Stimulated activated CD8-positive, alpha-beta memory T cell treated with anti-CD3 and anti-CD28 coated beads, Interleukin-12 subunit alpha, Interleukin-12 subunit beta, amount 100 ng/mL, for 24 hours (primary cell): ENCODE results near the gene TMEM107.

Experiments used
- DNase-seq: peaks from one replicate; pipeline ENCODE4 v3.0.0-alpha.2; 2020; ENCODE audit errors: extremely low read depth

Gene TMEM107

DNA sequence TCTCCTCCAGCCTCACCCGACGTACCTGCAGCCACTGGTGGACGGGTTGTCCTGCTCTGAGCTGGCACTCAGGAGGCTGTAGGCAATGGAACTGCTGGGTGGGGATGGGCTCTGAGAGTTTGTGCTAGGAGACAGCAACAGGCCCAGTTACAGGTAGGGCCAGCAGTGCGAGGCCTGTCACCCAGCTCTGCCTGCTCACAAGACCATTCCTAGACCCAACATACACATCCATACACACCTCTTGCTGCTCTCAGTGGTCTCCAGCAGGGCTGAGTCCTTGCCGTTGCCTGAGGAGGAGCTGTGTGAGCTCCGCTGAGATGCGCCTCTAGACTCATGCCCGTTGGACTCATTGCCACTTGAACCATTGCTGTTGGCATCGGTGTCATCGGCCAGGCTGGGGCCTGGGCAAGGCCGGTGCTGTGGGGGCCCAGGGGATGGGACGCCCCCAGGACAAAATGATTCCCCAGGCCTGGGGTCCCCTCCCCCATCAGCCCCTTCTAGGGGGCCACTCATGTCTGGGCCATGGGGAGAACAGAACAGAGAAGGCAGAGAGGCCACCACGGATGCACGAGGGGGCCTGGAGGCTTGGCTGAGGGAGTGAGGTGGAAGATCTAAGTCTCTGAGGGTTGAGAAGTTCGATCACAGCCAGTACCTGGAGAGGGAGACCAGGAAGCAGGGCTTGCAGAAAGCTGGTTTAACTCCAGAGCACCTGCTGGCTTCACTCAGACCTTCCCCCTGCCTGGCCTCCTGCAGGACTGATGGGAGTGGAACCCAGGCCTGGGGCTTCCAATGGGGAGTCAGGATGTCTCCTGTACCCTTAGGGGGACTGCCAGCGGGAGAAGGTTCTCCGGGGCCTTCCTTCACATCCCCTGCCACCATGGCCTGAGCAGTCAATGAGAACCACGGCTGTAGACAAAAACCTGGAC is 25.7 kb downstream of the TMEM107 start:
- no peak for DNase-seq

DNA sequence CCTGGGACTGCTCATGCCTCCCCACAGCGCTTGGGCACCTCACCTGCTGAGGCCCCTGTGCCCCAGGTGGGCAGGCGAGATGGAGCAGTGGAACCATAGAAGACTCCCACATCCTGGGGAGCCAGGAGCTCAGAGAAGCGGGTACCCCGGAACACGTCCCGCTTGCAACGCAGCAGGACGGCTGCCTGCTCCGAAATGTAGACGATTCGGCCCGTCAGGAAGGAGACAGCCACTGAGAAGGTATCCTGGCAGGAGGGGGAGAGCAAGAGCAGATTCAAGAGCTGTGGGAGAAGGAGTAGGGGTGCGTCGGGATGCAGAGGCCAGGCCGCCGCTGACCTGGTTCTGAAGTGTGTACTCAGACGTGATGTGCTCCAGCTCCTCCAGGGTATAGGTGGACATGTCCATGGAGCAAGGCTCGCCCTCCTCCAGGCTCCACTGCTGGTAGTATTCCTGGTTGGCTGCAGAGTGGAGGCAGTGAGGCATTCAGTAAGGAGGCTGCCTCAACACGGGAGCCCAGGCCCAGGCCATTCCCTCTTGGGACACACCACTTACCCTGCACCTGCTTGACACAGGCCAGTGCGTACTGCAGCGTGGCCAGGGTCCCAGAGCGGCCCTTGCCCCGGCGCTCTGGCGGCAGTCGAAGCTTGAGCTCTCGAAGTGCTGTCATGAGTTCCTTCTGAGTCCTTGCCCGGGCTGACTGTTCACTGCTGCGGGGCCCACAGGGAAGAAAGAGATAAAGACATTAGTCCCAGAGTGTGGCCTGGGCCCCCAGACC is 26.6 kb downstream of the TMEM107 start:
- DNase-seq: no peak

DNA sequence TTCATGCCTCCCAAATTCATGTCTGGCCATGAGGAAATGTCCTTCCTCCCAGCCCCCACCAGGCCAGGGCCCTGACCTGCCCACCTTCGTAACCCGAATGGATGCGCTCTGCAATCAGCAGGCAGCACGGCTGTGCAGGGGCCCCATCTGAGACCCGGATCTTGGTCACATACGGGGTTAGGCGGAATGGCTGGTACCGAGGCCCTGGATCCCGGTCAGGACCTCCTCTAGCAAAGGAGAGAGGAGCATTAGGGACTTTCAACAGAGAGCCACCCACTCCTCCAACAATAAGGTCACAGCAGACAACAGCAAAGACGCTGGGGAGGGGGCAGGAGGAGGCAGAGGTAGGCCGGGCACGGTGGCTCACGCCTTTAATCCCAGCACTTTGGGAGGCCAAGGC is 27.6 kb downstream of the TMEM107 start:
- DNase-seq: no peak

DNA sequence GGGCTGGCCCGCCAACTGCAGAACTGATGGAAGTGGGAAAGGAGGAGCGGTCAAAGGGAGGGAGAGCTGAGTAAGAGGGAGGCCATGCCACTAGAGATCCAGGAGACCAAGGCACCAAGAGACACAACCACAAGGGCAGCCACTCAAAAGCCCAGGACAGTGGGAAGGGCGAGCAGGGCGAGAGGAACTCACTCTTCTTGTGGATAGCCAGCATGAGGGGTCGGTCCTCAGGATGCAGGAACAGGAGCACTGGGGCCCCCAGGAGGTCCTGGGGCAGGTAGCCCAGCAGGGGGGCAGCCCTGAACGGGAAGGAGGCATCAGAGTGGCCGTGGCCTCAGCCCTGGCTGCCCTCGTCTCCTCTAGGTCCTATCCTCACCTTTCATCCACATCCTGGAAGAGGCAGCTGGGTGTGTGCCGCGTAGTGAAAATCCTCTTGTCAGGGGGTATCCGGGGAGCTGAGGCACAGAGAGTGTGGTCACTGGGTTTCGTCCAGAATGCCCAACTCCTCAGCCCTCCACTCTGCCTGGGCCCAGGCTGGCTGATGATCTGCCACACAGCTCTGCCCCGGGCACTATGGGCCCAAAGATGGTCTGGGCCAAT is 28.3 kb downstream of the TMEM107 start:
- DNase-seq: no peak

DNA sequence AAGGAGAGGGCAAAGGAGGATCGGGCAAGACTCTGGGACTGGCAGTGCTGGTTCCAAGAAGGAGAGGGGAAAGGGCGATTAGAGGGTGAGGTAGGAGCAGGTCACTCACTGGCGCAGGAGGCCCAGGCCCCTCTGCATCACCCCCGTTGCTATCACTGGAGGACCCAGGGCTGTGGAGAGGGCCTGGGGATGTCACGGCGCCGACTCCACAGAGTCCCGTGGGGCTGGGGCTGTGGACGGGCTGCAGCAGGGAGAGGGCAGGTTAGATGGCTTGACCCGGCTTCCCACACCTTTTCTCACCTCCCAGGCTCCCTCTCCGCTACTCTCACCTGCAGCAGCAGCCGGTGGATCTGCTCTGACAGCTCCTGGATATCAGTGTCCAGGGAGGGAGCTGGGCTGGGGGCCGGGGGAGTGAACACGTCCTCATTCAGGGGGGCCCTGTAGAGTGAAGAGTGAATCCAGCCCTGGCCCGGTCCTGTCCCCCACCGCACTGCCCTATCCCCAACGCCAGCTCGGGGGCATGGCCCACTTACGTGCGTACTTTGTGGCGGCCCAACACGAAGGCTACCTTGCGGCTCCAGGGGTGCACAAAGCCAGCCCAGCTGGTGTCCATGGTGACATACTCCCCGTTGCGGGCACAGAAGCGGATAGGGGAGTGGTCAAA is 28.9 kb downstream of the TMEM107 start:
- no peak for DNase-seq

DNA sequence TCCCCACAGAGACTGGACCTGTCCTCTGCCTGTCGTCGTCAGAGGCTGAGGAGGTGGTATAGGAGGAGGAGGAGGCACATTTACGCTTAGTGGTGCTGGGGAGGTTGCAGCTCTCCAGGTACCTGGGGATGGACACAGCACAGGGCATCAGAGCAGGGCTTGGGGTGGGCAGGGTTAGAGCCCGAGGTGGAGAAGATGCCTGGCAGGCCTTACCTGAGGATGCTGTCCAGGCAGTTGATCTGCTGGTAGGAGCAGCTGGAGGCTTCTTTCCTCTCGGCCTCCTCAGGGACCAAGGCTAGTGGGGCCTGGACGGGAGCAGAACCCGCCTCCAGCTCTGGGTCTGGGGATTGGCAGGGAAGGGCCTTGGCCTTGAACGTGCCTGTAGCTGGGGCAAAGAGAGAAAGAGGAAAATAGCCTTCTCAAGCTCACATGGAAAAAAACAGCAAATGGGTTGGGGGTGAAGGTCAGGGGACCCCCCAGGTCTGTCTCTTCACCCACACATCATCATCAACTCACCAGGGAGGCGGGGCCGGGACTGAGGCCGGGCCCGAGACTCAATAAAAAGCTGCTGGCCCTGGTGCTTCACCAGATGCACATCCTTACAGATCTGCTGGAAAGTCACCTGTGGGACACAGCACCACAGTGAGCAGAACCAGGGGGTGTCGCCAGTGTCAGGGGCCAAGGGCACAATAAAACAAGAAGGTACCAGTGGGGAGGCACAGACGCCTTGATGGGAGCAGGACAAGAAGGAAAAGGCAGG is 29.6 kb downstream of the TMEM107 start:
- DNase-seq: no peak

GRCh38 chr17:8145811-8146210 is 30.4 kb downstream of the TMEM107 start:
- DNase-seq: no peak

DNA sequence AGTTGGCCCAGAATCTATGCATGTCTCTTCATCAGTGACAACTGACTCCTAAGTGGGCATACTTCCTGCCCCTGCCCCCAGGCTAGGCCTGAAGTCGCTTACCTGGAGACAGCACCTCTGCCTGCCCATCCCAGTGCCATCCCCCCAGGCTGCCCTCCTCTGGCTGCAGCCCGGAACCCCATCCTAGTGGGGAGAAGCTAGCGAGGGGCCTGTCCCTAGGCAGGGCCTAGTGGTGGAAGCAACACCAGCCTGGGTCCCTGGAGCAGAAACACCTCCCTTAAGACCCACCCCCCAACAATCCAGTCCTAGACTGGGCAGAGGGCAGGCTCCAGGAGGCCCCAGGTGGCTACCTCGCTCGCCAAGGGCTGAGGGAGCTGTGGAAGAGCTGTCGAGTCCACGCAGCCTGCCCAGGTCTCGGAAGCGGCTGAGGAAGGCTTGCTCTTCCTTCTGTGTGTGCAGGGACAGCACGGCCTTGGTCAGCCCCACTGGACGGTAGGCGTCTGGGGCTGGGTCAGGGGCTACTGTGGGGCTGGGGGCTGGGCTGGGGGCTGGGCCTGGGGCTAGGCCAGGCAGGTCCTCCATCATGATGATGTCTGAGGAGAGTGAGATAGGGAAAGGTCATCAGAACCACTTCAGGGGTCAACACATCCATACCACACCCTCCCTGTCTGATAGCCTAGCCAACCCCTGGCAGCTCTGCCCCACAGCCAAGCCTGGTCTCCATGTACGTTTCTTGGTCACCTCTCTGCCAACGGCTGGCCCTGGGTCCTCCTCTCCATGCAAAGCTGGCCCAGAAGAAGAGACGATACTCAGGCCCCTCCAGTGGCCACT is 31.6 kb downstream of the TMEM107 start:
- no peak for DNase-seq

DNA sequence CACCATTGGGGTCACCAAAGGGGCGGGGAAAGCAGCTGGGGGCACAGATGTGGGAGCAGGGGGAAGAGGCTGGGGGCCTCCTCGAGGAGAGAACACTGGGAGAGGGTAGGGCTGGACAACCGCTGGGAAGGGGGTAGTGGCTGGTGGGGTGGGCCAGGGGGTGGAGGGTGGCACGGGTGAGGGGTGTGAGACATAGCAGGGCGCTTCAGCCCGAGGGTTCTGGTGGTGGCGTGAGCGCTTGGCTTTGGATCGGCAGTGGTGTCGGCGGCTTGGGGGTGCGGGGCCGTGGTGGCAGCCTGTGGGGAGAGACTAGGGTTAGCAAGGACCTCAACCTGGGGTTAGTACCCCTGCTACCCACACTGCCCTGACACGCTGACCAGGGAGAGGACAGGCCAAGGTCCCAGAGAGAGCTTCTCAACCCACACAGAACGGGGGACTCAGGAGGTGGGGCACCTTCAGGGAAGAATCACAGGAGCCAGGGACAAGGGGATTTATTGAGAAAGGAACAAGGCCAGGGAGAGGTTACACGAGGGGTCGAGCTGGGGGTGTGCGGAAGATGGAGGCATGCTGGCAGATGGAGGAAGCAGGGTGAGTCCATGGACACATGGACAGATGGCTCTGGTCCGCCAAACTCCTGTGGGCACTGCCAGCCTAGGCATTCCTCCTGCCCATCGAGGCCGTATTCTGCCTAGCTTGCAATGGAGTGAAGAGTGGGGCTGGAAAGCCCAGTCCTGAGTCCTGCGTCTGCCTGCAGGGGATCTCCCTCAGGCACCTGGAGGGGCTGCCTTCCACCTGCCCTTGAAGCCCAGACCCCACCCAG is 32.4 kb downstream of the TMEM107 start:
- no peak for DNase-seq

GRCh38 chr17:8142887-8143580 is 33.1 kb downstream of the TMEM107 start:
- DNase-seq: no peak

DNA sequence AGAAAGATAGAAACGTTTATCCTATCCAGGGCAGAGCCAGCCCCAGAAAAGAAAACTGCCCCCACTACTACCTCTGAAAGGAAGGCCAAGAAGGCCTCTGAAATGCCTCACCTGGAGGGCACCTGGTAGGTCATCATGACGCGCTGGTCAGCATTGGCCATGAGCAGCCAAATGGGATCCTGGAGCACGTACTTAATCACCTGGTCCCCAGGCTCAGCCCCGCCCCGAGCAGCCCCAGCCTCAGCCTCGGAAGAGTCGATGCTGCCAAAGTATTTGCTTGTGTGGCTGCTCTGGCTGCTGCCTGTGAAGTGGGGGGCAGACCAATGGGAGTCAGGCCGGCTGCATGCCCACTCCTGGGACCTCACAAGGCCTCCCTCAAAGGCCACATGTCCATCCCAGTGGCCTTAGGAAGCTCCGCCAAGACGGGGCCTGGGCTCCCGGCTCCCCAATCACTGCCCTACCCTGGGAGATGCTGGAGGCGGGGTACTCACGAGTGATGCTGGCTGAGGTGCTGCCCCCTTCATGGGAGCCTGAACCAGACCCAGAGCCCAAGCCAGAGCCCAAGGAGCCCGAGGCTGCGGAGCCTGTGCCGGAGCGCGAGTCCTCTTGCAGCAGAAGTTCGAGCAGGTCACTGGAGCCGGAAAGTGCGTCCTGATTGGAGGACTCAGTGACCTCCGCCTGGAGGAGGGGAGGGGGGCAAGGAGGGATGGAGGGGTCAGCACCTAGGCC is 33.9 kb downstream of the TMEM107 start:
- no peak for DNase-seq

DNA sequence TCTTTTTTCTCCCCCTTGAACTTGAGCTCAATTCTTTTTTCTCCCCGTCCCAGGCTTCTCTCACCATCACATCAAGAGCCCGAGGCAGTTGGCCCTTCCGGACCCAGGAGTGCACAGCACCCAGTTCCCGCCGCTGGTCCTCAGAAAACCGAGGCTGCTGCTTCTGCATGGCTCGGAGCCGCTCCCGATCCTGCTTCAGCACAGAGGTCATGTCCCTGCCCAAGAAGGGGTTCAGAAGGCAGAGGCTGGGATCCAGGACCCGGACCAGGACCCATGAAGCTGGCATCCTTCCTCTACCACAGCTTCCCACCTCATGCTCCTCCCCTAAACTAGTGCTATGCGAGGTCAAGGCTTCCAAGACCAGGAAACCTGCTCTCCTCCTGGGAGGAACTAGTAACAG is 34.4 kb downstream of the TMEM107 start:
- no peak for DNase-seq

DNA sequence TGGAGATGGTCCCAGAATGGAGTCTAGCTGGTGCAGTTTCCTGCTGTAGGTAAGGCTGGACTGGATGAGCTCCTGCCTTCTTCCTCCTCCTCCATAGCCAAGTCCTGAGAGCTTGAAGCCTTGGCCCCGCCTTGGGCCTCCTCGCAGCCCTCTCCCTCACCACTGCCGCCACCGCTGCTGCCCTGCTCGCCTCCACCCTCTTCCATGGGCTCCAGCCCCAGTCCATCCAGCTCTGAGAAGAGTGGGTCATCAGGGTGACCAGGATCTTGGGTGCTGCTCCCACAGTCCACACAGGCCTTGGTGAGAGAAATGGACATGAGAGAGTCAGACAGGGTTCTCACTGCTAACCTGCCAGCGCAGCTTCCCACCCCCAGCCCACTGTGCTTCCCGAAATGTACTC is 35.1 kb downstream of the TMEM107 start:
- no peak for DNase-seq

- DNase-seq: no peak
These were observed 35.8 kb downstream of the TMEM107 start for GRCh38 chr17:8140065-8141029.

DNA sequence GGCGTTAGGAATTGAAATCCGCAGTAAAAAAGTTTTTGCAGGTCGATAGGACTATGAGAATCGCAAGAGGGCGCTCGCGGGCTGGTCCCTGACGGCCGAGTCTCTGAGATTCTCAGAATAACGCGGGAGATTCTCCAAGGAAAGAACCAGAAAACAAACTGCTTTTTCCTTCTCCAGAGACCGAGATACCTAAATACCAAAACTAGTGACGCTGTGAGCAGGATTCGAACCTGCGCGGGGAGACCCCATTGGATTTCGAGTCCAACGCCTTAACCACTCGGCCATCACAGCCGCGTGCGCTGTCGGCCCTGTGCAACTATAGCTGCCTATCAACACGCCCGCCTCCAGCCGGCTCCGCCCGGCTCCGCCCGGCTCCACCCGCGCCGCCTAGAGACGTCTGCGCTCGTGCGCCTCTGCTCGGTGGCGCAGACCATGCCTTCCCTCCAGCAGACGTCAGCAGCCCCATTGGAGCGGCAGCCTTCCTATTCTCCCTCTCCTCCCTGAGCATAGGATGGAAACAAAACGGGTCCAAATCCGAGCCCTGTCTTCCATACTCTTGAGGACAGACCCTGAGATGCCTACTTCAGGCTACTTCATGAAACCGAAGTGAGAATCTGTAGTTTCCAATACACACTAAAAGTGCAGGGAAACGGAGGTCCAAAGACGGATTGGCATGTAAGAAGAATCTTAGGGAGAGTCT is 37.4 kb downstream of the TMEM107 start:
- DNase-seq: peak; percentile 83

GRCh38 chr17:8138374-8138671 is 37.9 kb downstream of the TMEM107 start:
- DNase-seq: no peak
